Mesothelial cell of epicardium (in vitro differentiated cells): ENCODE data around the gene USP28. TPM values are rescaled to one million over a fixed set of nuclear protein-coding genes. Genes with fewer than 3 reads are reported as not detected.

ENCODE experiments used
- DNase-seq, 2 experiments: peaks; one replicate each; pipeline ENCODE4 v3.0.0; 2021; ENCODE audit warnings: low spot score in 2 of 2; ENCODE audit not compliant: unreplicated experiment in 2 of 2
- H3K27ac Mint-ChIP-seq: 2 replicates; pipeline ENCODE4 v1.8.0; 2021; ENCODE audit warnings: mixed read lengths
- H3K27me3 Mint-ChIP-seq: 2 replicates; pipeline ENCODE4 v1.8.0; 2021; ENCODE audit warnings: low read depth, mixed read lengths
- H3K36me3 Mint-ChIP-seq: 2 replicates; pipeline ENCODE4 v1.8.0; 2021; ENCODE audit warnings: mixed read lengths
- H3K4me1 Mint-ChIP-seq: 2 replicates; pipeline ENCODE4 v1.8.0; 2021; ENCODE audit warnings: mixed read lengths
- H3K4me3 Mint-ChIP-seq: 2 replicates; pipeline ENCODE4 v1.8.0; 2021; ENCODE audit warnings: mild to moderate bottlenecking, moderate library complexity, mixed read lengths
- H3K9me3 Mint-ChIP-seq: 2 replicates; pipeline ENCODE4 v1.8.0; 2021; ENCODE audit warnings: mixed read lengths
- total RNA-seq: library from RNA; stranded (reverse); gene quantifications from 3 replicates; pipeline ENCODE4 v1.2.1, GENCODE V29; 2021
- TF ChIP-seq, protein P1 (sequence below): fragments of 200-600 bp; sonication (generic); IDR thresholded peaks from one replicate; pipeline ENCODE4 v1.5.0; 2021; ENCODE audit warnings: antibody characterized with exemption; ENCODE audit not compliant: unreplicated experiment

The USP28 gene
- total RNA-seq, 1 donor from 2014 or later = 42.3 TPM

- Mint-ChIP-seq H3K4me1 (peaks cover 39% of the 10 kb centered on the region), H3K27me3 (no peaks in the 10 kb centered on the region), H3K36me3 (no peaks in the 10 kb centered on the region), H3K9me3 (peaks cover 4% of the 10 kb centered on the region), H3K4me3 (peak overlapping the region; percentile 89), H3K27ac (peak overlapping the region; percentile 98)
- no peak for DNase-seq
- TF ChIP-seq, protein P1, sequence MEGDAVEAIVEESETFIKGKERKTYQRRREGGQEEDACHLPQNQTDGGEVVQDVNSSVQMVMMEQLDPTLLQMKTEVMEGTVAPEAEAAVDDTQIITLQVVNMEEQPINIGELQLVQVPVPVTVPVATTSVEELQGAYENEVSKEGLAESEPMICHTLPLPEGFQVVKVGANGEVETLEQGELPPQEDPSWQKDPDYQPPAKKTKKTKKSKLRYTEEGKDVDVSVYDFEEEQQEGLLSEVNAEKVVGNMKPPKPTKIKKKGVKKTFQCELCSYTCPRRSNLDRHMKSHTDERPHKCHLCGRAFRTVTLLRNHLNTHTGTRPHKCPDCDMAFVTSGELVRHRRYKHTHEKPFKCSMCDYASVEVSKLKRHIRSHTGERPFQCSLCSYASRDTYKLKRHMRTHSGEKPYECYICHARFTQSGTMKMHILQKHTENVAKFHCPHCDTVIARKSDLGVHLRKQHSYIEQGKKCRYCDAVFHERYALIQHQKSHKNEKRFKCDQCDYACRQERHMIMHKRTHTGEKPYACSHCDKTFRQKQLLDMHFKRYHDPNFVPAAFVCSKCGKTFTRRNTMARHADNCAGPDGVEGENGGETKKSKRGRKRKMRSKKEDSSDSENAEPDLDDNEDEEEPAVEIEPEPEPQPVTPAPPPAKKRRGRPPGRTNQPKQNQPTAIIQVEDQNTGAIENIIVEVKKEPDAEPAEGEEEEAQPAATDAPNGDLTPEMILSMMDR = no peak
Observed at GRCh38 chr11:113876074-113876797, 864 bp upstream of the USP28 start.

- Mint-ChIP-seq H3K4me3 (peak overlapping the region; percentile 73), H3K27ac (peak overlapping the region; percentile 64), H3K9me3 (no peaks in the 10 kb centered on the region), H3K36me3 (no peaks in the 10 kb centered on the region), H3K4me1 (peaks cover 46% of the 10 kb centered on the region), H3K27me3 (no peaks in the 10 kb centered on the region)
- TF ChIP-seq, protein P1 = no peak
- DNase-seq = no peak
Observed at GRCh38 chr11:113874581-113875233, 665 bp downstream of the USP28 start.

DNA sequence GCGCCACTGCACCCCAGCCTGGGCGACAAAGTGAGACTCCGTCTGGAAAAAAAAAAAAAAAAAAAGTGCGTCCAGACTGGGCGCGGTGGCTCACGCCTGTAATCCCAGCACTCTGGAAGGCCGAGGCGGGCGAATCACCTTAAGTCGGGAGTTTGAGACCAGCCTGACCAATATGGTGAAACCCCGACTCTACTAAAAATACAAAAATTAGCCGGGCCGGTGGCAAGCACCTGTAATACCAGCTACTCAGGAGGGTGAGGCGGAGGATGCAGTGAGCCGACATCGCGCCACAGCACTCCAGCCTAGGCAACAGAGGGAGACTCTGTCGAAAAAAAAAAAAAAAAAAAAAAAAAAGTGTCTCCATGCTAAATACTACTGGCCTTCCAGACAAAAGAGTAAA, 1.3 kb downstream of the USP28 start:
- H3K27ac Mint-ChIP-seq = peak overlapping the region; percentile 18
- peak overlapping the region; percentile 73 for H3K4me3 Mint-ChIP-seq
- H3K36me3 Mint-ChIP-seq = no peaks in the 10 kb centered on the region
- H3K4me1 Mint-ChIP-seq = peaks cover 46% of the 10 kb centered on the region
- DNase-seq = no peak
- no peaks in the 10 kb centered on the region for H3K27me3 Mint-ChIP-seq
- no peaks in the 10 kb centered on the region for H3K9me3 Mint-ChIP-seq
- TF ChIP-seq, protein P1 = no peak

DNA sequence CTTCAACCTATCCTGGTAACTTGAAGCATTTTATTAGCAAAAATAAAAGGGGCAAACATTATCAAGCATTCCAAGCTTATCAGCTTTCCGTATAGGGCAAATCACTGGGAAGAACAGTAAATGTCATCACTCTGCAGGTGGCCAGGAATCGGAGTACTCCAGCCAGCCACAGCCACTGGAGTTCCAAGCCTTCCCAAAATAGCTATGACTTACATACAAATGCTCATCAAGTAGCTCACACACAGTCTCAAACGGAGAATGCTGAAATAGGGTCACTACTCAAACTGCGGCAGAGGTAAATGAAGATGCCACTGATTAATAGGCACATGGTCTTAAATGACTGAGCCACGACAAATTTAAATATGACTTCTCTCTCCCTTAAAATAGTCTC, 2.1 kb downstream of the USP28 start:
- Mint-ChIP-seq H3K36me3 (peaks cover 1% of the 10 kb centered on the region), H3K9me3 (no peaks in the 10 kb centered on the region), H3K27ac (peak overlapping the region; percentile 27), H3K27me3 (no peaks in the 10 kb centered on the region), H3K4me3 (peak overlapping the region; percentile 73), H3K4me1 (peaks cover 46% of the 10 kb centered on the region)
- TF ChIP-seq, protein P1 = no peak
- no peak for DNase-seq

GRCh38 chr11:113871336-113871735, 4.0 kb downstream of the USP28 start:
- Mint-ChIP-seq H3K27me3 (no peaks in the 10 kb centered on the region), H3K27ac (peak overlapping the region; percentile 89), H3K9me3 (peaks cover 5% of the 10 kb centered on the region), H3K36me3 (peaks cover 14% of the 10 kb centered on the region), H3K4me1 (peaks cover 42% of the 10 kb centered on the region), H3K4me3 (no peak overlapping the region)
- DNase-seq = no peak
- TF ChIP-seq, protein P1 = no peak
